Spinal cord (tissue), 10 donors: ENCODE data around the gene CH25H. TPM values are rescaled to one million over a fixed set of nuclear protein-coding genes. Genes with fewer than 3 reads are reported as not detected.
"Not testable (repeated sequence)": the region's sequence is repeated elsewhere in the genome, so short reads cannot be mapped to it uniquely, and the experiment has no call there.

Source experiments
- DNase-seq, 6 donors: peaks; one replicate each; pipeline versions ENCODE4 v3.0.0 to v3.0.0-alpha.2; 2013 to 2015; ENCODE audit warnings: low spot score in 6 of 6, low read depth in 4 of 6
- H3K27ac ChIP-seq: one replicate; pipeline ENCODE4 v1.5.1; 2013; ENCODE audit warnings: low read depth, low read length, control low read depth
- H3K27me3 ChIP-seq: one replicate; pipeline ENCODE4 v1.6.1; 2013; ENCODE audit warnings: low read length; ENCODE audit not compliant: control insufficient read depth, insufficient read depth
- H3K36me3 ChIP-seq: one replicate; pipeline ENCODE4 v1.6.1; 2013; ENCODE audit warnings: low read length; ENCODE audit not compliant: control insufficient read depth, insufficient read depth
- H3K4me1 ChIP-seq: one replicate; pipeline ENCODE4 v1.6.1; 2013; ENCODE audit warnings: low read length; ENCODE audit not compliant: control insufficient read depth, insufficient read depth
- H3K4me3 ChIP-seq: one replicate; pipeline ENCODE4 v1.5.1; 2013; ENCODE audit warnings: low read depth, low read length, control low read depth
- H3K9me3 ChIP-seq: one replicate; pipeline ENCODE4 v1.6.1; 2013; ENCODE audit warnings: low read length; ENCODE audit not compliant: control insufficient read depth, insufficient read depth
- WGBS: methylation state at CpG from one replicate; pipeline ENCODE4 v1.1.5; 2013; ENCODE audit warnings: missing lambda C conversion rate; ENCODE audit not compliant: insufficient coverage; 5-methylcytosine and 5-hydroxymethylcytosine counted together
- long read RNA-seq, 4 donors: transcript quantifications; one replicate each; lab custom pipeline, GENCODE V29; 2026
- polyA plus RNA-seq, 2 donors: library from polyadenylated mRNA; unstranded; fragments of 120-200 nt; gene quantifications; one replicate each; pipeline ENCODE4 v1.2.1, GENCODE V29; 2013; ENCODE audit not compliant: insufficient read length in 2 of 2
- total RNA-seq, 2 donors: library from RNA; depleted of rRNA in 1 of 2; stranded (reverse); fragments of 120-200 nt in 1 of 2; fragments of >200 nt in 1 of 2; gene quantifications; one replicate each; pipeline versions ENCODE4 v1.2.3 to v1.2.4, GENCODE V29; 2013 to 2014
- donor health status: healthy.

The CH25H gene
- 1 to 10 TPM in 1 of 2 donors, under 1 TPM in 1; 0.83 to 2.1 TPM for total RNA-seq
- 1 to 10 TPM; 1.1 to 3.9 TPM for polyA plus RNA-seq
- long read RNA-seq, donor 1 = 0 reads
- long read RNA-seq, donor 2, partial matches to known transcripts = 0 of 1 reads
- long read RNA-seq, donor 2, other reads (novel, unspliced or antisense) = 0 of 1 reads
- long read RNA-seq, donor 3 = 0 reads
- long read RNA-seq, donor 4 = 0 reads

DNA sequence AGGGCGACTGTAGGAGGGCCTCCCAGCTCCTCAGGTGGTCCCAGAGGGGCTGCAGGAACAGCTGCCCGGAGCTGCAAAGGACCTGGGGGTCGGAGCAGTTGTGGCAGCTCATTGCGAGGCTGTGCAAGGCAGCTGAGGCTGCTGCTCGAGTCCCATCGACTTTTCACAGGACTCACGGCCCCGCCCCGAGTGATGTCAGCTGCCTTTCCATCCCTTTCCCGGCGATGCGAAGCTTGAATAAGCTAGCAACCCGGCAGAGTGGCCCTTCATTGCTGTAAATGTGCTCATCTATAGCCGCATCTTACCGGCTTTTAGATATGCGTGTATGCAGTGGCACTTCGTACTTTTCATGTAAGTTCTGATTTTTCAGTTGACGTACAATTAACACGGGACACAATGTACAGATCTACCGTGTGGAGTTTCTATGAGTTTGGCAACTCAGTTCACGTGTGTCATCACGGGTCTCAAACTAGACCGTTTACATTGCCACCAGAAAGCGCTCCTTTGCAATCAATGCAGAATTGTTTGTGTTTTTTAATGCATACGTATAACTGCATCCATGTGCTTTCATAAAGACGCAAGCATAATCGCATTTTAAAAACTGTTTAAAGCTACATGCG, at the start of gene CH25H:
TSS of gene CH25H (minus strand) at position 137 of the 620 bp plus-strand sequence. CDS start at position 112, 25 bp downstream.
- H3K27me3 ChIP-seq = peaks cover 52% of the 10 kb centered on the region
- no peaks in the 10 kb centered on the region for H3K36me3 ChIP-seq
- DNase-seq = peak in 2 of 6 donors; percentile 82
- peak within 1 kb of the TSS; percentile 33 for H3K27ac ChIP-seq
- H3K4me1 ChIP-seq = peaks cover 21% of the 10 kb centered on the region
- 0% methylated on average over 25 of the region's 28 CpGs for WGBS
- H3K4me3 ChIP-seq = peak within 1 kb of the TSS; percentile 47
- H3K9me3 ChIP-seq = no peaks in the 10 kb centered on the region

DNA sequence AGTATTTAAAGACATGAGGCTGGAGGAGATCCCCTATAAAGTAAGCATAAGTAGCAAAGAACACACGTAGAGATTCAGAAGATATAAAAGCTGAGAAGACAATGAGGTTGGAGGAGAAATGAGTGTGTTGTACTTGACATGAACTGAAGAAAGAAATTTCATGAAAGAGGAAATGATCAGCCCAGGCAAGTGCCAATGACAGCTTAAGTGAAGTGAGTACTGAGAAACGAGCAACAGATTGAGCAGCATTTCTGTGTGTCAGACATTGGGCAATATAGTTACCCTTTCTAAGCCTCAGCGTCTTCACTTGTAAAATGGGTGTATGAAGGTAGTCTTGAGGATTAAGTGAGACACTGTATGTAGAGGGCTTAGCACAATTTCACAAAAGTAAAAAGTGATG, 49.2 kb upstream of the CH25H start:
- H3K27me3 ChIP-seq = no peaks in the 10 kb centered on the region
- WGBS = 84% methylated on average over 3 of the region's 3 CpGs
- H3K4me1 ChIP-seq = peaks cover 5% of the 10 kb centered on the region
- peaks cover 5% of the 10 kb centered on the region for H3K9me3 ChIP-seq
- no peak overlapping the region for H3K27ac ChIP-seq
- H3K36me3 ChIP-seq = no peaks in the 10 kb centered on the region
- H3K4me3 ChIP-seq = no peak overlapping the region
- DNase-seq = no peak

- Histone ChIP-seq H3K36me3 (no peaks in the 10 kb centered on the region), H3K4me3 (no peak overlapping the region), H3K27me3 (no peaks in the 10 kb centered on the region), H3K4me1 (peaks cover 10% of the 10 kb centered on the region), H3K27ac (no peak overlapping the region), H3K9me3 (peaks cover 5% of the 10 kb centered on the region)
- DNase-seq = no peak
Observed at GRCh38 chr10:89255793-89256192, 48.7 kb upstream of the CH25H start.

DNA sequence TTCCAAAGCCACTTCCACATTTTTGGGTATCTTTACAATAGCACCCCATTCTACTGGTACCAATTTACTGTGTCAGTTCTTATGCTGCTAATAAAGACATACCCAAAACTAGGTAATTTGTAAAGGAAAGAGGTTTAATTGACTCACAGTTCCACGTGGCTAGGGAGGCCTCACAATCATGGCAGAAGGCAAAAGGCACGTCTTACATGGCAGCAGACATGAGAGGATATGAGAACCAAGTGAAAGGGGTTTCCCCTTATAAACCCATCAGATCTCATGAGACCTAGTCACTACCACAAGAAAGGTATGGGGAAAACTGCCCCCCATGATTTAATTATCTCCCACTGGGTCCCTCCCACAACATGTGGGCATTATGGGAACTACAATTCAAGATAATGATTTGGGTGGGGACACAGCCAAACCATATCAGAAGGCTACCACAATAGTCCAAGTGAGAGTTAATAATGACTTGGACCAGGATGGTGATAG, 48.0 kb upstream of the CH25H start:
- not testable (repeated sequence) for H3K4me1 ChIP-seq, H3K36me3 ChIP-seq, H3K4me3 ChIP-seq, DNase-seq, H3K27ac ChIP-seq, H3K27me3 ChIP-seq, H3K9me3 ChIP-seq
- no CpG with 5 or more reads among the region's 2 CpGs for WGBS

DNA sequence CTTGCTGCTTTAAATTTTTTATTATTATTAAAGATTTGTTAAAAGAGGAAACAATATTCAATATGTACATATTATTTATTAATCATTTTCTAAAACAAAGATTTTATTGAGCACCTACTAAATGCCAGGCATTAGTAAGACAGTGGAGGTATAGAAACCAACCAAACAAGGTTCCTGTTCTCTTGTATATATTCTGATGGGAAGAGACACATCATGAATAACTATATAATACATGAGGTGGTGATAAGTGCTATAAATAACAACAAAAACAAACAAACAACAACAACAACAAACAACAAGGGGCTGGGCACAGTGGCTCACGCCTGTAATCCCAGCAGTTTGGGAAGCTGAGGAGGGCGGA, 45.1 kb upstream of the CH25H start:
- no peaks in the 10 kb centered on the region for H3K27me3 ChIP-seq
- peak overlapping the region; percentile 80 for H3K27ac ChIP-seq
- peak overlapping the region; percentile 83 for H3K4me3 ChIP-seq
- no peak for DNase-seq
- WGBS = no CpG with 5 or more reads among the region's 2 CpGs
- peaks cover 5% of the 10 kb centered on the region for H3K4me1 ChIP-seq
- peaks cover 5% of the 10 kb centered on the region for H3K9me3 ChIP-seq
- H3K36me3 ChIP-seq = no peaks in the 10 kb centered on the region

DNA sequence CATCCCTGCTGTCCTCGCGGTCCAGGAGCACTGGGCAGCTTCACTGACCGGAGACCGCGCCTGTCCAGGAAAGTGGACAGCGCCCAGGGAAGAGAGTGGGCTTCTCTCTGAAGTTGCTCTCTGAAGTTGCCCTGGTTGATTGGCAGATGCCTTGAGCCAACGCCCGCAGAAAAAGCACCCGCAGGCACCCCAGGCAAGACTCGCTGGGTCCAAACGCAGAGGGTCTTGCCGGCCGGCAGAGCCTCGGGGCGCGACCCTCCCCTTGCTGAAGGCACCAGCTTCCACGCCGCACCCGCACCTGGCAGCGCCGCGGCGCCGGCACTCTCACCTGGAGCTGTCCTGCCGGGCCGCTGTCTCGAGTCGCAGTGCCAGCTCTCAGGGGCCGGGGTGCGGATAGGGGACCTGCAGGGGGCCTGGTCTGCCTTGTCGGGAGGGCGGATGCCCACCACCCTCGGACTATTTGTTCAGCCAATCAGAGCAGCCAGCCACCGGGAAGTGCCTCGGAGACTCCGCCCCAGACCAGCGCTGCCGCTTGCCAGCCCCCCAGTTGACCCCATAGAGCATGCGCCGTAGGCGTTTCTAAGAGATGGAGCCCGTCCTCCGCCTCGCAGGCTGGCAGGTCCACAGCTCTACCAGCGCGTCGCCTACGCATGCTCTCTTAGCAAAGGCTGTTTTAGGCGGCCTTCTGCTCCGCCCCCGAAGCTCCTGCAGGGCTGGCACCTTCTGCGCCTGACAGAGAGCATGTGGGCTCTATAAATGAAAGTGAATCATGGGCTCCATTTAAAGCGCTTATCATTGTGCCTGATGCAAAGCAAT, 44.5 kb upstream of the CH25H start, which contains the start of gene LIPA:
TSS of gene LIPA (minus strand) at position 367 of the 816 bp plus-strand sequence. CDS start 4,127 bp downstream, outside the sequence.
- peak; percentile 84 to 100 (median 94) for DNase-seq
- WGBS = under 1% methylated on average over 51 of the region's 53 CpGs
- H3K27ac ChIP-seq = peak within 1 kb of the TSS; percentile 80
- peaks cover 5% of the 10 kb centered on the region for H3K4me1 ChIP-seq
- no peaks in the 10 kb centered on the region for H3K27me3 ChIP-seq
- peaks cover 5% of the 10 kb centered on the region for H3K9me3 ChIP-seq
- no peaks in the 10 kb centered on the region for H3K36me3 ChIP-seq
- peak within 1 kb of the TSS; percentile 83 for H3K4me3 ChIP-seq

- peaks cover 5% of the 10 kb centered on the region for H3K4me1 ChIP-seq
- H3K27me3 ChIP-seq = no peaks in the 10 kb centered on the region
- peak overlapping the region; percentile 80 for H3K27ac ChIP-seq
- H3K4me3 ChIP-seq = peak overlapping the region; percentile 83
- 30% methylated on average over 11 of the region's 13 CpGs for WGBS
- H3K9me3 ChIP-seq = peaks cover 5% of the 10 kb centered on the region
- peak in 1 of 6 donors; percentile 59 for DNase-seq
- no peaks in the 10 kb centered on the region for H3K36me3 ChIP-seq
Observed at GRCh38 chr10:89250865-89251408, 43.8 kb upstream of the CH25H start.

DNA sequence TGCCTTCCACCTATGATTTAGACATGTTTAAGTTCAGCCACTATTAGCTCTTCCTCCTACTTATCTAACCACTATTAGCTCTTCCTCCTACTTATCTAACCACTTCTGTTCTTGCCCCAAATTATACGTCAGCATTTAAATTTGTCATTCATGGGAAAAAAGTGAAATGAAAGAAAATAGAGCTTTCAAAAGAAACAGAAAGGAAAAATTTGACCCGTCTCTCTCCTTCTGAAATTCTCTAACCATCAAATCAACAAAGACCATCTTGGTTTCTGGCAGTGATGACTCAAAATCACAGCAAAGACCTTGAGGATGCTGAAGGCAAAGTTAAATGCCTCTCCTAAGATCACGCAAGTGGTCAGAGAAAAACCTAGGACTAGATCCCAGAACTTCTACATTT, 41.9 kb upstream of the CH25H start:
- no peaks in the 10 kb centered on the region for H3K27me3 ChIP-seq
- no peak overlapping the region for H3K4me3 ChIP-seq
- peaks cover 2% of the 10 kb centered on the region for H3K9me3 ChIP-seq
- no peak overlapping the region for H3K27ac ChIP-seq
- DNase-seq = no peak
- no peaks in the 10 kb centered on the region for H3K36me3 ChIP-seq
- WGBS = 100% methylated on average over 1 of the region's 3 CpGs
- peaks cover 5% of the 10 kb centered on the region for H3K4me1 ChIP-seq

GRCh38 chr10:89247623-89248022, 40.5 kb upstream of the CH25H start:
- not testable (repeated sequence) for H3K9me3 ChIP-seq, H3K4me3 ChIP-seq, H3K4me1 ChIP-seq, DNase-seq, H3K27me3 ChIP-seq, H3K36me3 ChIP-seq, H3K27ac ChIP-seq
- 100% methylated on average over 1 of the region's 2 CpGs for WGBS
